IPS DF 6.9 (cell line): Measurements from ENCODE around the gene PRM3.

Experiments used
- DNase-seq: peaks from one replicate; pipeline ENCODE4 v3.0.0-alpha.2; 2013; ENCODE audit warnings: low read depth, low spot score
- H3K27ac ChIP-seq: one replicate; pipeline ENCODE4 v1.5.1; 2013; ENCODE audit warnings: low read length, control low read depth
- H3K27me3 ChIP-seq: 2 replicates; pipeline ENCODE4 v1.6.1; 2013; ENCODE audit warnings: mild to moderate bottlenecking, low read length; ENCODE audit not compliant: control insufficient read depth, insufficient read depth
- H3K36me3 ChIP-seq: 2 replicates; pipeline ENCODE4 v1.6.1; 2013; ENCODE audit warnings: low read length; ENCODE audit not compliant: control insufficient read depth, insufficient read depth
- H3K4me1 ChIP-seq: 2 replicates; pipeline ENCODE4 v1.6.1; 2013; ENCODE audit warnings: low read length; ENCODE audit not compliant: control insufficient read depth, insufficient read depth
- H3K4me3 ChIP-seq: 2 replicates; pipeline ENCODE4 v1.5.1; 2013; ENCODE audit warnings: mild to moderate bottlenecking, low read length
- H3K9me3 ChIP-seq: 2 replicates; pipeline ENCODE4 v1.6.1; 2013; ENCODE audit warnings: low read length, inconsistent platforms; ENCODE audit not compliant: control insufficient read depth, insufficient read depth
- WGBS: extraction: QIAGEN DNeasy Blood & Tissue Kit; methylation state at CpG from one replicate; pipeline ENCODE4 v1.1.7; 2013; ENCODE audit warnings: mixed read lengths, missing lambda C conversion rate; ENCODE audit not compliant: insufficient read length, insufficient coverage; 5-methylcytosine and 5-hydroxymethylcytosine counted together

Gene PRM3

GRCh38 chr16:11313493-11314308 is 40.3 kb upstream of the PRM3 start:
- H3K36me3 ChIP-seq: no peaks in the 10 kb centered on the region
- no peaks in the 10 kb centered on the region for H3K9me3 ChIP-seq
- no peak overlapping the region for H3K4me3 ChIP-seq
- H3K4me1 ChIP-seq: peaks cover 21% of the 10 kb centered on the region
- no peaks in the 10 kb centered on the region for H3K27me3 ChIP-seq
- no peak for DNase-seq
- peak overlapping the region; percentile 52 for H3K27ac ChIP-seq
- no CpG with 5 or more reads among the region's 9 CpGs for WGBS

- H3K27me3 ChIP-seq: no peaks in the 10 kb centered on the region
- no peaks in the 10 kb centered on the region for H3K36me3 ChIP-seq
- peak overlapping the region; percentile 61 for H3K27ac ChIP-seq
- DNase-seq: no peak
- H3K4me1 ChIP-seq: peaks cover 22% of the 10 kb centered on the region
- no peak overlapping the region for H3K4me3 ChIP-seq
- H3K9me3 ChIP-seq: no peaks in the 10 kb centered on the region
- WGBS: no CpG with 5 or more reads among the region's 8 CpGs
Measured at GRCh38 chr16:11312718-11313492, 39.5 kb upstream of the PRM3 start.

- H3K27me3 ChIP-seq: no peaks in the 10 kb centered on the region
- no peaks in the 10 kb centered on the region for H3K36me3 ChIP-seq
- H3K9me3 ChIP-seq: no peaks in the 10 kb centered on the region
- no peak overlapping the region for H3K27ac ChIP-seq
- no CpG with 5 or more reads among the region's 10 CpGs for WGBS
- DNase-seq: no peak
- peaks cover 18% of the 10 kb centered on the region for H3K4me1 ChIP-seq
- no peak overlapping the region for H3K4me3 ChIP-seq
Measured at GRCh38 chr16:11310997-11311561, 37.6 kb upstream of the PRM3 start.

- Histone ChIP-seq H3K4me3 (no peak overlapping the region), H3K27ac (no peak overlapping the region)
- WGBS: no CpG with 5 or more reads among the region's 3 CpGs
Measured at GRCh38 chr16:11310634-11310977, 37.2 kb upstream of the PRM3 start.

GRCh38 chr16:11309895-11310633 is 36.6 kb upstream of the PRM3 start:
- no CpG with 5 or more reads among the region's 9 CpGs for WGBS
- H3K4me3 ChIP-seq: no peak overlapping the region
- no peak for DNase-seq
- H3K27me3 ChIP-seq: no peaks in the 10 kb centered on the region
- no peak overlapping the region for H3K27ac ChIP-seq
- H3K36me3 ChIP-seq: no peaks in the 10 kb centered on the region
- H3K4me1 ChIP-seq: peaks cover 16% of the 10 kb centered on the region
- no peaks in the 10 kb centered on the region for H3K9me3 ChIP-seq

More at GRCh38 chr16:11310634-11310977, 37.2 kb upstream of the PRM3 start:
- H3K27me3 ChIP-seq: no peaks in the 10 kb centered on the region
- H3K4me1 ChIP-seq: peaks cover 16% of the 10 kb centered on the region
- no peak for DNase-seq
- no peaks in the 10 kb centered on the region for H3K36me3 ChIP-seq
- no peaks in the 10 kb centered on the region for H3K9me3 ChIP-seq

GRCh38 chr16:11308493-11309283 is 35.3 kb upstream of the PRM3 start:
- H3K4me1 ChIP-seq: peaks cover 10% of the 10 kb centered on the region
- no peaks in the 10 kb centered on the region for H3K9me3 ChIP-seq
- H3K4me3 ChIP-seq: no peak overlapping the region
- DNase-seq: no peak
- no peaks in the 10 kb centered on the region for H3K36me3 ChIP-seq
- H3K27me3 ChIP-seq: no peaks in the 10 kb centered on the region
- no peak overlapping the region for H3K27ac ChIP-seq
- WGBS: no CpG with 5 or more reads among the region's 15 CpGs

- DNase-seq: no peak
- Histone ChIP-seq H3K4me3 (no peak overlapping the region), H3K27ac (no peak overlapping the region), H3K9me3 (no peaks in the 10 kb centered on the region), H3K4me1 (peaks cover 7% of the 10 kb centered on the region), H3K27me3 (no peaks in the 10 kb centered on the region), H3K36me3 (no peaks in the 10 kb centered on the region)
- no CpG with 5 or more reads among the region's 21 CpGs for WGBS
Measured at GRCh38 chr16:11307639-11308492, 34.4 kb upstream of the PRM3 start.

- no peak overlapping the region for H3K4me3 ChIP-seq
- WGBS: no CpG with 5 or more reads among the region's 7 CpGs
- DNase-seq: no peak
- no peaks in the 10 kb centered on the region for H3K9me3 ChIP-seq
- no peaks in the 10 kb centered on the region for H3K36me3 ChIP-seq
- no peak overlapping the region for H3K27ac ChIP-seq
- peaks cover 4% of the 10 kb centered on the region for H3K4me1 ChIP-seq
- no peaks in the 10 kb centered on the region for H3K27me3 ChIP-seq
Measured at GRCh38 chr16:11306997-11307638, 33.7 kb upstream of the PRM3 start.

- Histone ChIP-seq H3K27ac (no peak overlapping the region), H3K4me1 (peaks cover 2% of the 10 kb centered on the region), H3K4me3 (no peak overlapping the region), H3K36me3 (no peaks in the 10 kb centered on the region), H3K27me3 (no peaks in the 10 kb centered on the region), H3K9me3 (no peaks in the 10 kb centered on the region)
- no CpG with 5 or more reads among the region's 8 CpGs for WGBS
- no peak for DNase-seq
Measured at GRCh38 chr16:11306381-11306780, 33.0 kb upstream of the PRM3 start.
